Adrenal gland (tissue), 12 donors: ENCODE results near the gene VANGL2. TPM values are rescaled to one million over a fixed set of nuclear protein-coding genes. Genes with fewer than 3 reads are reported as not detected.

Experiments
- DNase-seq, 7 donors: peaks; one replicate each; pipeline ENCODE4 v3.0.0-alpha.2; 2019 to 2020
- H3K27ac ChIP-seq, 5 donors: fragments of 200-600 bp; sonication (generic) in 4 of 5; 1 replicate in 3 of 5; 2 replicates in 2 of 5; pipeline versions ENCODE4 v1.5.1 to v1.8.0; 2016 to 2020; ENCODE audit warnings: mild to moderate bottlenecking in 1 of 5
- H3K27me3 ChIP-seq: fragments of 200-600 bp; 2 replicates; pipeline ENCODE4 v1.8.0; 2021
- H3K36me3 ChIP-seq, 2 donors: fragments of 200-600 bp; replicated peaks in 1 of 2; 1 replicate in 1 of 2; 2 replicates in 1 of 2; pipeline versions ENCODE4 v1.5.1 to v1.8.0; 2018 to 2022
- H3K4me1 ChIP-seq, 2 donors: fragments of 200-600 bp; replicated peaks in 1 of 2; 1 replicate in 1 of 2; 2 replicates in 1 of 2; pipeline versions ENCODE4 v1.5.1 to v1.8.0; 2018 to 2021
- H3K4me3 ChIP-seq, 4 donors: fragments of 200-600 bp; sonication (generic) in 3 of 4; one replicate each; pipeline ENCODE4 v1.5.1; 2016 to 2018
- H3K9me3 ChIP-seq, 3 donors: fragments of 200-600 bp; sonication (generic) in 1 of 3; replicated peaks in 1 of 3; 1 replicate in 2 of 3; 2 replicates in 1 of 3; pipeline versions ENCODE4 v1.5.1 to v1.8.0; 2016 to 2021
- CTCF ChIP-seq, 6 experiments: fragments of 450-650 bp in 4 of 6; fragments of 200-600 bp in 2 of 6; sonication (generic) in 1 of 6; IDR thresholded peaks; 1 replicate in 5 of 6; 2 replicates in 1 of 6; pipeline versions ENCODE4 v1.5.1 to v1.8.0; 2016 to 2021; ENCODE audit warnings: antibody characterized with exemption in 6 of 6, mild to moderate bottlenecking in 2 of 6, moderate library complexity in 1 of 6
- POLR2A ChIP-seq, 2 donors: fragments of 450-650 bp; IDR thresholded peaks; one replicate each; pipeline ENCODE4 v1.6.1; 2017; ENCODE audit warnings: antibody characterized with exemption in 2 of 2, mild to moderate bottlenecking in 2 of 2, moderate library complexity in 1 of 2
- WGBS, 4 donors: extraction: QIAGEN DNeasy Blood & Tissue Kit in 2 of 4; methylation state at CpG; one replicate each; pipeline versions ENCODE4 v1.1.5 to v1.1.7; 2013 to 2017; 5-methylcytosine and 5-hydroxymethylcytosine counted together
- intact Hi-C, 2 donors: fragments of 100-400 bp; cut with DNase I; formaldehyde crosslinking; loops; one replicate each; pipeline versions ENCODE4 v1.14.1 to v1.15.0; 2022 to 2023
- polyA plus RNA-seq, 3 donors: library from polyadenylated mRNA; stranded (reverse); fragments of 200-250 nt in 2 of 3; fragments of 350-450 nt in 1 of 3; fragmentation: Illumina TruSeq in 1 of 3; extraction: RNeasy Lipid Tissue Mini Kit (QIAGEN cat#74804) in 1 of 3; gene quantifications; one replicate each; pipeline ENCODE4 v1.2.3, GENCODE V29; 2013 to 2014
- total RNA-seq, 9 donors: library from RNA; depleted of rRNA in 4 of 9; stranded (reverse); fragments of >200 nt in 4 of 9; fragments of 120-200 nt in 1 of 9; fragmentation: NEBNext Ultra II Directional in 1 of 9; extraction: Animal tissue kit (Norgen Biotek cat#: 25700) in 1 of 9; gene quantifications; one replicate each; pipeline versions ENCODE4 v1.1.0 to v1.2.4, GENCODE V29; 2013 to 2023
- donor health status: healthy with polysubstance abuse.
- donor health status: Bipolar disorder and iron deficiency.
- donor health status: DM: yes; HTN: yes; CAD: no.
- donor health status: DM: no; HTN: no; CAD: no.
- donor health status: DM: no; HTN: no; CAD: no.
- donor health status: DM: yes; HTN: yes; CAD: no.

The VANGL2 gene
- total and polyA plus RNA-seq, 12 donors, result 0.20 to 2.2 (median 0.74) TPM

GRCh38 chr1:160408864-160409263, 8.5 kb downstream of the VANGL2 start:
- intact Hi-C loops, result no loop called here
- Histone ChIP-seq H3K4me3 (no peak overlapping the region), H3K36me3 (no peaks in the 10 kb centered on the region), H3K27ac (no peak overlapping the region), H3K9me3 (no peaks in the 10 kb centered on the region), H3K4me1 (no peaks in the 10 kb centered on the region), H3K27me3 (no peaks in the 10 kb centered on the region)
- 76 to 87% (median 81%) methylated on average over 2 to 4 of the region's 4 CpGs for WGBS, 4 donors
- TF ChIP-seq POLR2A (IDR thresholded peaks at IDR 0.05), result no peak
- TF ChIP-seq CTCF (IDR thresholded peaks at IDR 0.05), result no peak
- DNase-seq, result no peak

GRCh38 chr1:160409486-160409885, 9.1 kb downstream of the VANGL2 start:
- H3K27ac ChIP-seq, result no peak overlapping the region
- no peak for DNase-seq
- no peaks in the 10 kb centered on the region for H3K36me3 ChIP-seq
- TF ChIP-seq CTCF (IDR thresholded peaks at IDR 0.05) (no peak), POLR2A (IDR thresholded peaks at IDR 0.05) (no peak)
- no peaks in the 10 kb centered on the region for H3K4me1 ChIP-seq
- H3K27me3 ChIP-seq, result no peaks in the 10 kb centered on the region
- intact Hi-C loops, result no loop called here
- H3K9me3 ChIP-seq, result no peaks in the 10 kb centered on the region
- 71 to 85% (median 80%) methylated on average over 5 of the region's 5 CpGs for WGBS, 4 donors
- H3K4me3 ChIP-seq, result no peak overlapping the region

GRCh38 chr1:160410406-160411005, 10.1 kb downstream of the VANGL2 start:
- Histone ChIP-seq H3K4me3 (no peak overlapping the region), H3K27ac (no peak overlapping the region)
- WGBS, 4 donors, result 65 to 78% (median 71%) methylated on average over 19 of the region's 19 CpGs

GRCh38 chr1:160411271-160412027, 11.1 kb downstream of the VANGL2 start:
- 64 to 70% (median 68%) methylated on average over 6 of the region's 6 CpGs for WGBS, 4 donors
- H3K4me3 ChIP-seq, result no peak overlapping the region
- H3K9me3 ChIP-seq, result no peaks in the 10 kb centered on the region
- H3K36me3 ChIP-seq, result no peaks in the 10 kb centered on the region
- intact Hi-C loops, result no loop called here
- no peak for DNase-seq
- no peaks in the 10 kb centered on the region for H3K27me3 ChIP-seq
- TF ChIP-seq CTCF (IDR thresholded peaks at IDR 0.05) (no peak), POLR2A (IDR thresholded peaks at IDR 0.05) (no peak)
- no peak overlapping the region for H3K27ac ChIP-seq
- H3K4me1 ChIP-seq, result no peaks in the 10 kb centered on the region

More at GRCh38 chr1:160410406-160411005, 10.1 kb downstream of the VANGL2 start:
- Histone ChIP-seq H3K27me3 (no peaks in the 10 kb centered on the region), H3K36me3 (no peaks in the 10 kb centered on the region), H3K9me3 (no peaks in the 10 kb centered on the region), H3K4me1 (no peaks in the 10 kb centered on the region)
- TF ChIP-seq POLR2A (IDR thresholded peaks at IDR 0.05), result no peak
- TF ChIP-seq CTCF (IDR thresholded peaks at IDR 0.05), result no peak
- intact Hi-C loops, result no loop called here
- no peak for DNase-seq
